Stimulated activated CD4-positive, alpha-beta T cell treated with anti-CD3 and anti-CD28 coated beads, Interleukin-4, amount 100 ng/mL, for 48 hours (primary cell): Measurements from ENCODE around the gene NPR2.

Experiments
- DNase-seq, 2 donors: peaks; one replicate each; pipeline ENCODE4 v3.0.0-alpha.2; 2020; ENCODE audit warnings: low read depth in 2 of 2

Gene NPR2

GRCh38 chr9:35832814-35833213 is 41.4 kb downstream of the NPR2 start:
- no peak for DNase-seq

- no peak for DNase-seq
Observed at GRCh38 chr9:35834260-35835215, 43.1 kb downstream of the NPR2 start.

GRCh38 chr9:35835216-35835632 is 43.8 kb downstream of the NPR2 start:
- no peak for DNase-seq

GRCh38 chr9:35835766-35836165 is 44.4 kb downstream of the NPR2 start:
- no peak for DNase-seq

- no peak for DNase-seq
Observed at GRCh38 chr9:35836595-35836994, 45.2 kb downstream of the NPR2 start.

- DNase-seq = no peak
Observed at GRCh38 chr9:35839926-35840325, 48.5 kb downstream of the NPR2 start.

- no peak for DNase-seq
Observed at GRCh38 chr9:35840881-35841644, 49.7 kb downstream of the NPR2 start.

- no peak for DNase-seq
Observed at GRCh38 chr9:35841645-35841900, 50.2 kb downstream of the NPR2 start.

GRCh38 chr9:35842020-35842745 is 50.8 kb downstream of the NPR2 start:
- no peak for DNase-seq

GRCh38 chr9:35842795-35843194 is 51.4 kb downstream of the NPR2 start:
- no peak for DNase-seq

- no peak for DNase-seq
Observed at GRCh38 chr9:35844628-35845270, 53.4 kb downstream of the NPR2 start.

GRCh38 chr9:35845824-35846771 is 54.7 kb downstream of the NPR2 start:
- no peak for DNase-seq

- DNase-seq = peak; percentile 20 to 35
Observed at GRCh38 chr9:35847792-35848572, 56.6 kb downstream of the NPR2 start.

- no peak for DNase-seq
Observed at GRCh38 chr9:35852267-35852815, 61.0 kb downstream of the NPR2 start.

GRCh38 chr9:35852876-35853865 is 61.8 kb downstream of the NPR2 start:
- DNase-seq = no peak

- no peak for DNase-seq
Observed at GRCh38 chr9:35854091-35854762, 62.8 kb downstream of the NPR2 start.

- DNase-seq = no peak
Observed at GRCh38 chr9:35856206-35856605, 64.8 kb downstream of the NPR2 start.

GRCh38 chr9:35856882-35857281 is 65.5 kb downstream of the NPR2 start:
- no peak for DNase-seq
